ENCODE measurements around the gene NEK6. TPM values are rescaled to one million over a fixed set of nuclear protein-coding genes. Genes with fewer than 3 reads are reported as not detected.

NEK6 gene
- total RNA-seq = 10 to 100 TPM; 77.8 to 83.4 TPM

DNA sequence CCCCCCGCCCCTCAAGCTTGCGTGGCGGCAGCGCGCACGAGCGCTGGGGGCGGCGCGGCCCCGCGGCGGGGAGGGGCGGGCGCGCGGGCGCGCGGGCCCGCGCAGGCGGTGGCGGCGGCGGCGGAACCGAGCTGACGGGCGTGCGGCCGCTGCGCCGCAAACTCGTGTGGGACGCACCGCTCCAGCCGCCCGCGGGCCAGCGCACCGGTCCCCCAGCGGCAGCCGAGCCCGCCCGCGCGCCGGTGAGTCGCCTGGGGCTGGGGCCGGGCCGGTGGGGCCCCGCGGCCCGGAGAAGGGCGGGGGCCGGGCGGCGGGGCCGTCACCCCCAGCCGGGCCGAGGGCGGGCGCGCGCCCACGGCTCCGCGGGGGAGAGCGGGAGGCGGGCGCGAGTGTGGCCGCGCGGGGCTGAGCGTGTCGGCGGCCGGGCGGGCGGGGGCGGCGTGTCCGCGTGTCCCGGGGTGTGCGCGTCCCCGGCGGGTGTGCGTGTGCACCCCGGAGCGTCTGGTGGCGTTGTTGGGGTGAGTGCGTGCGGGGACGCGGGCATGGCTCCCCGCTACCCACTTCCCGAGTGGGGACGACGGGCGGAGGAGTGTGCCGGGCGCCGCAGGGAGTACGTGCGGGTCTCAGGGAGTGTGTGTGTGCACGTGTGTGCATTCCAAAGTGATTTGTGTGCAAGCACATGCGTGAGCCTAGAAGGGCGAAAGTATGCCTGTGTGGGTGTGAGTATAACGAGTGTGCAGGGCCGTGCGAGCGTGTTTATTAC lies at the start of gene NEK6:
Gene NEK6 (plus strand): TSS at position 106 of the 763 bp plus-strand sequence. CDS start 44,016 bp downstream, outside the sequence.
- Histone ChIP-seq H3K4me3 (peak within 1 kb of the TSS; percentile 80), H3K4me1 (peaks cover 16% of the 10 kb centered on the region), H3K9me3 (no peaks in the 10 kb centered on the region), H3K9ac (ENCODE audit: low read depth in 2 of 2, low read length in 2 of 2) (peak within 1 kb of the TSS; percentile 80 to 99), H3K27me3 (no peaks in the 10 kb centered on the region), H3K27ac (peak within 1 kb of the TSS; percentile 95), H3K36me3 (no peaks in the 10 kb centered on the region)
- TF ChIP-seq, protein P1, sequence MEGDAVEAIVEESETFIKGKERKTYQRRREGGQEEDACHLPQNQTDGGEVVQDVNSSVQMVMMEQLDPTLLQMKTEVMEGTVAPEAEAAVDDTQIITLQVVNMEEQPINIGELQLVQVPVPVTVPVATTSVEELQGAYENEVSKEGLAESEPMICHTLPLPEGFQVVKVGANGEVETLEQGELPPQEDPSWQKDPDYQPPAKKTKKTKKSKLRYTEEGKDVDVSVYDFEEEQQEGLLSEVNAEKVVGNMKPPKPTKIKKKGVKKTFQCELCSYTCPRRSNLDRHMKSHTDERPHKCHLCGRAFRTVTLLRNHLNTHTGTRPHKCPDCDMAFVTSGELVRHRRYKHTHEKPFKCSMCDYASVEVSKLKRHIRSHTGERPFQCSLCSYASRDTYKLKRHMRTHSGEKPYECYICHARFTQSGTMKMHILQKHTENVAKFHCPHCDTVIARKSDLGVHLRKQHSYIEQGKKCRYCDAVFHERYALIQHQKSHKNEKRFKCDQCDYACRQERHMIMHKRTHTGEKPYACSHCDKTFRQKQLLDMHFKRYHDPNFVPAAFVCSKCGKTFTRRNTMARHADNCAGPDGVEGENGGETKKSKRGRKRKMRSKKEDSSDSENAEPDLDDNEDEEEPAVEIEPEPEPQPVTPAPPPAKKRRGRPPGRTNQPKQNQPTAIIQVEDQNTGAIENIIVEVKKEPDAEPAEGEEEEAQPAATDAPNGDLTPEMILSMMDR (IDR thresholded peaks at IDR 0.05) = no peak
- no peak for DNase-seq
- intact Hi-C loops (cut with DNase I) = no loop called here

DNA sequence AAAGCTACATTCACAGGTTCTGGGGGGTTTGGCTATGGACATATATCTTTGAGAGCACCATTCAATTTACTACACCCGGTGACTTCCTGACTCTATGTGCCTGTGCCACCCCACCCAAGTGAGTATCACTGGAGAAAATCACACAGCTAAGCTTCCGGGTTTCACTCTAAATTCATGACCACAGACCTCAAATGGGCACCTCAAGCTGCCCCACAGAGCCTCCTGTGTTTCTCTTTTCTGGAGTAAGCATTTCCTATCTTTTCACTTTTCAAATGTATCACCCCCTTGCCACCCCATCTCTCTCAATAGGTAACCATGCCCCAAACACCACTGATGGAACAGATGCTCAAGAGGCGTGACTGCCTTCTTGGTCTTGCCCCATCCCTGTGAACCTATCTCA lies 49.2 kb upstream of the NEK6 start:
- no peak for DNase-seq
- H3K4me1 ChIP-seq = no peaks in the 10 kb centered on the region
- intact Hi-C loops (cut with DNase I) = no loop called here
- no peak overlapping the region for H3K4me3 ChIP-seq
- no peaks in the 10 kb centered on the region for H3K36me3 ChIP-seq
- H3K9ac ChIP-seq (ENCODE audit: low read depth in 2 of 2, low read length in 2 of 2) = no peak overlapping the region
- H3K27ac ChIP-seq = no peak overlapping the region
- TF ChIP-seq, protein P1 (IDR thresholded peaks at IDR 0.05) = no peak
- no peaks in the 10 kb centered on the region for H3K27me3 ChIP-seq
- no peaks in the 10 kb centered on the region for H3K9me3 ChIP-seq

DNA sequence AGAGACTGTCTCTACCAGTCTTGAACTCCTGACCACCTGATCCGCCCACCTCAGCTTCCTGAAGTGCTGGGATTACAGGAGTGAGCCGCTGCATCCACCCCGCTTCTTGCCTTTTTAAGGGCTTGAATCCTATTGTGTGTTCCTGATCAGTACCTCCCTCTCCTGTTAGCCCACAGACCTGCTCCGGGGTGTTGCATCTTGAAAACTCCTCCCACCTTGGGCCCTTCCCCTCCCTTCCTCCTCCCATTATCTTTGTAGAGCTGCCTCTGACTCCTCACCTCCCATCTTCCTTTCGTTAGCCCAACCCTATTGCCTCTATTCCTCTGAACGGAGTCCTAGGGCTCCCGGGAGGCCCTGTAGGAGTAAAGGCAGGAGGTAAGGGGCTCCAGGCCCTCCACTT lies 48.5 kb upstream of the NEK6 start:
- TF ChIP-seq, protein P1 (IDR thresholded peaks at IDR 0.05) = no peak

DNA sequence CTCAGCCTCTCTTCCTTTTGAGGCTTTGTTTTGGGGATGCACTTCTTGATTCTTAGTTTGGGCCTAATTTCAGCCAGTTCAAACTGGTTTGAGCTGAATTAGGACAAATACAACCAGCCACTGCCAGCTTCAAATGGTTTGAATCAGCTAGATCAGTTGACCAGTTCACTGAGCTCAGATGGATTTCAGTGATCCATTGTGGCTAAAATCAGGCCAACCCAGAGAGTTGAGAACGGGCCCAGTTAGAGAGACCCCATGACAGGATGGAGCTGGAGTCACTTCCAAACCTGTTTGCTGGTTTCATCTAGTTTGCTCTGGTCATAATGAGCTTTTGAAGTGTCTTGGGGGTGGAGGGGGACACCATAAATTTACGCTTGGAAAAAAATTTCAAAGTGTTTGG lies 48.0 kb upstream of the NEK6 start:
- TF ChIP-seq, protein P1 (IDR thresholded peaks at IDR 0.05) = no peak
- no peaks in the 10 kb centered on the region for H3K27me3 ChIP-seq
- intact Hi-C loops (cut with DNase I) = loop anchor here (10.0 kb wide), 1 partner anchor 75 kb away; no protein-coding TSS in a partner anchor
- no peak for DNase-seq
- H3K4me1 ChIP-seq = no peaks in the 10 kb centered on the region
- H3K9ac ChIP-seq (ENCODE audit: low read depth in 2 of 2, low read length in 2 of 2) = no peak overlapping the region
- H3K27ac ChIP-seq = no peak overlapping the region
- no peaks in the 10 kb centered on the region for H3K36me3 ChIP-seq
- no peaks in the 10 kb centered on the region for H3K9me3 ChIP-seq
- H3K4me3 ChIP-seq = no peak overlapping the region

More for the DNA sequence above, 48.5 kb upstream of the NEK6 start:
- no peak for DNase-seq
- no peaks in the 10 kb centered on the region for H3K36me3 ChIP-seq
- H3K9ac ChIP-seq (ENCODE audit: low read depth in 2 of 2, low read length in 2 of 2) = no peak overlapping the region
- no peak overlapping the region for H3K4me3 ChIP-seq
- H3K4me1 ChIP-seq = no peaks in the 10 kb centered on the region
- H3K9me3 ChIP-seq = no peaks in the 10 kb centered on the region
- intact Hi-C loops (cut with DNase I) = no loop called here
- no peaks in the 10 kb centered on the region for H3K27me3 ChIP-seq
- H3K27ac ChIP-seq = no peak overlapping the region

DNA sequence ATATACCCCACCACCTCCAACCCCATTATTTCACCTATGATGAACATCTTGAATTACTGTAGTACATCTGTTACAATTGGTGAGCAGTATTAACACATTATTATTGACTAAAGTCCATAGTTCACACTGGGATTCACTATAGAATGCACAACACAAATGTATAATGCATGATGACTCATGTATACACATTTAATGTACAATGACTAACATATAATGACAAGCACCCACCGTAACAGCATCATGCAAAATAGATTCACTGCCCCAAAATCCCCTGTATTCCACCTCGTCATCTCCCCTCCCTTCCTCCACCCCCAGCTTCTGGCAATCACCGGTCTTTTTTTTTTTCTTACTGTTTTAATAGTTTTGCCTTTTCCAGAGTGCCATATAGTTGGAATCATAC lies 47.1 kb upstream of the NEK6 start:
- Histone ChIP-seq H3K4me3 (no peak overlapping the region), H3K9ac (ENCODE audit: low read depth in 2 of 2, low read length in 2 of 2) (no peak overlapping the region), H3K36me3 (no peaks in the 10 kb centered on the region), H3K27me3 (no peaks in the 10 kb centered on the region), H3K27ac (no peak overlapping the region), H3K4me1 (no peaks in the 10 kb centered on the region), H3K9me3 (no peaks in the 10 kb centered on the region)
- TF ChIP-seq, protein P1 (IDR thresholded peaks at IDR 0.05) = no peak
- intact Hi-C loops (cut with DNase I) = loop anchor here (10.0 kb wide), 1 partner anchor 76 kb away; no protein-coding TSS in a partner anchor
- no peak for DNase-seq

Data from colonic mucosa (tissue), 4 donors.